Thoracic aorta (tissue), 2 donors: ENCODE measurements around the gene LYRM4. TPM values are rescaled to one million over a fixed set of nuclear protein-coding genes. Genes with fewer than 3 reads are reported as not detected.
A peak's percentile ranks its signal among the peaks of the same experiment; 100 is the strongest.

Experiments
- ATAC-seq: fragments of 150-250 bp; one replicate; pipeline ENCODE4 v1.8.0; 2017; ENCODE audit warnings: low read depth; ENCODE audit not compliant: insufficient number of reproducible peaks, low FRiP score
- DNase-seq: peaks from one replicate; pipeline ENCODE4 v3.0.0-alpha.2; 2020; ENCODE audit warnings: low spot score
- H3K27ac ChIP-seq, 2 donors: fragments of 200-600 bp; sonication (generic); 1 replicate in 1 of 2; 2 replicates in 1 of 2; pipeline ENCODE4 v1.5.1; 2016; ENCODE audit warnings: mild to moderate bottlenecking in 2 of 2, moderate library complexity in 2 of 2
- H3K27me3 ChIP-seq: fragments of 200-600 bp; sonication (generic); replicated peaks from 2 replicates; pipeline ENCODE4 v1.6.0; 2016; ENCODE audit warnings: mild to moderate bottlenecking; ENCODE audit not compliant: insufficient read depth
- H3K36me3 ChIP-seq: fragments of 200-600 bp; sonication (generic); one replicate; pipeline ENCODE4 v1.5.1; 2016
- H3K4me1 ChIP-seq, 2 donors: fragments of 200-600 bp; sonication (generic); 1 replicate in 1 of 2; 2 replicates in 1 of 2; pipeline versions ENCODE4 v1.5.1 to v1.6.0; 2016; ENCODE audit warnings: low read depth in 2 of 2, mild to moderate bottlenecking in 1 of 2; ENCODE audit not compliant: control insufficient read depth in 1 of 2
- H3K4me3 ChIP-seq: fragments of 200-600 bp; sonication (generic); 2 replicates; pipeline ENCODE4 v1.5.1; 2016; ENCODE audit warnings: mild to moderate bottlenecking
- H3K9me3 ChIP-seq: fragments of 200-600 bp; sonication (generic); 2 replicates; pipeline ENCODE4 v1.5.1; 2016
- total RNA-seq, 2 donors: library from RNA; depleted of rRNA; stranded (reverse); fragments of >200 nt; gene quantifications; one replicate each; pipeline versions ENCODE4 v1.1.0 to v1.2.3, GENCODE V29; 2016
- TF ChIP-seq, protein P1 (sequence below): fragments of 200-600 bp; sonication (generic); IDR thresholded peaks from one replicate; pipeline ENCODE4 v1.5.1; 2019; ENCODE audit warnings: antibody characterized with exemption

LYRM4 gene
- total RNA-seq, 2 donors from 2014 or later: 6.9 to 27.2 TPM

DNA sequence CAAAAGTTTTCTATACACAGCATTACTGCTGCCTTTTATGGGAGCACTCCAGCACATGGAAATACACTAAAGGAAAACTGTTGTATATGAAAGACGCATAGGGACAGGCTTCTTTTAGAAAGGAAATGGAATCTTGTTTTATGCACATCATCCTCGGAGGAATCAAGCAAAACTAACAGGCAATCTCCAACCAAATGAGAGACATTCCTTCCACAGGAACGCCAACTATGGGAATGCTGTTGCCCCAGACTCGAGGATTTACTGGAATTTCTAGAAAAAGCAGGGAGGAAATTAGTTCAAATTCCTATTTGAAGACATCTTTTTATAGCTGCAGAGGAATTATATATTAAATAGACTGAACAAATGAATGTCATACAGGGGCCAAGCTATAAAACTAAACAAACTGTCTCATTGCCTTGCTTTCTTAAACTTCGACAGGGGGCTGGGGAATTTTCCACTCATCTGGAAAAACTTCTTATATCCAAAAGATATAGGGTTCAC, 52.2 kb downstream of the LYRM4 start:
- DNase-seq (no peak), ATAC-seq (no peak)
- peak overlapping the region; percentile 44 to 77 for H3K27ac ChIP-seq
- TF ChIP-seq, protein P1, sequence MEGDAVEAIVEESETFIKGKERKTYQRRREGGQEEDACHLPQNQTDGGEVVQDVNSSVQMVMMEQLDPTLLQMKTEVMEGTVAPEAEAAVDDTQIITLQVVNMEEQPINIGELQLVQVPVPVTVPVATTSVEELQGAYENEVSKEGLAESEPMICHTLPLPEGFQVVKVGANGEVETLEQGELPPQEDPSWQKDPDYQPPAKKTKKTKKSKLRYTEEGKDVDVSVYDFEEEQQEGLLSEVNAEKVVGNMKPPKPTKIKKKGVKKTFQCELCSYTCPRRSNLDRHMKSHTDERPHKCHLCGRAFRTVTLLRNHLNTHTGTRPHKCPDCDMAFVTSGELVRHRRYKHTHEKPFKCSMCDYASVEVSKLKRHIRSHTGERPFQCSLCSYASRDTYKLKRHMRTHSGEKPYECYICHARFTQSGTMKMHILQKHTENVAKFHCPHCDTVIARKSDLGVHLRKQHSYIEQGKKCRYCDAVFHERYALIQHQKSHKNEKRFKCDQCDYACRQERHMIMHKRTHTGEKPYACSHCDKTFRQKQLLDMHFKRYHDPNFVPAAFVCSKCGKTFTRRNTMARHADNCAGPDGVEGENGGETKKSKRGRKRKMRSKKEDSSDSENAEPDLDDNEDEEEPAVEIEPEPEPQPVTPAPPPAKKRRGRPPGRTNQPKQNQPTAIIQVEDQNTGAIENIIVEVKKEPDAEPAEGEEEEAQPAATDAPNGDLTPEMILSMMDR: no peak
- peak overlapping the region; percentile 14 for H3K4me3 ChIP-seq
- no peaks in the 10 kb centered on the region for H3K9me3 ChIP-seq
- H3K27me3 ChIP-seq: no peaks in the 10 kb centered on the region
- peaks cover 37 to 69% of the 10 kb centered on the region in 2 donors for H3K4me1 ChIP-seq
- no peaks in the 10 kb centered on the region for H3K36me3 ChIP-seq

DNA sequence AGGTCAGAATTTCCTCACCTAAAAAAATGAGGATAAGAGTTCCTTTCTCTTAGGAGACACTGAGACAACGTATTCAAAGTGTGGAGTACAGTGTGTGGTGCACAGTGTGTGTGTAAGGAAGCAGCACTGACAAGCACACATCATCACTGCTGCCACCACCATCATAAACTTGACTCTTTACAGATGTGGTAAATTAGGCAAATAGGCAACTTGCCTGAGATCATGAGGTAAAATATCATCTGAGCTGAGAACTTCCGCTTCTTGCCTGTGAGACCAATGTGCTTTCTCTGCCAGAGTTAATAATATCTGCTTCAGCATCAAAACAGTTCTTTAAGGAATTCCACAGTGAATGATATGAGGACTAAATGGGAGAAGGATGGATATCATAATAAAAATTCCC, 52.7 kb downstream of the LYRM4 start:
- Histone ChIP-seq H3K9me3 (no peaks in the 10 kb centered on the region), H3K27ac (peak overlapping the region; percentile 44 to 77), H3K4me3 (peak overlapping the region; percentile 14), H3K4me1 (peaks cover 37 to 64% of the 10 kb centered on the region in 2 donors), H3K36me3 (no peaks in the 10 kb centered on the region), H3K27me3 (no peaks in the 10 kb centered on the region)
- TF ChIP-seq, protein P1: no peak
- ATAC-seq (no peak), DNase-seq (no peak)

DNA sequence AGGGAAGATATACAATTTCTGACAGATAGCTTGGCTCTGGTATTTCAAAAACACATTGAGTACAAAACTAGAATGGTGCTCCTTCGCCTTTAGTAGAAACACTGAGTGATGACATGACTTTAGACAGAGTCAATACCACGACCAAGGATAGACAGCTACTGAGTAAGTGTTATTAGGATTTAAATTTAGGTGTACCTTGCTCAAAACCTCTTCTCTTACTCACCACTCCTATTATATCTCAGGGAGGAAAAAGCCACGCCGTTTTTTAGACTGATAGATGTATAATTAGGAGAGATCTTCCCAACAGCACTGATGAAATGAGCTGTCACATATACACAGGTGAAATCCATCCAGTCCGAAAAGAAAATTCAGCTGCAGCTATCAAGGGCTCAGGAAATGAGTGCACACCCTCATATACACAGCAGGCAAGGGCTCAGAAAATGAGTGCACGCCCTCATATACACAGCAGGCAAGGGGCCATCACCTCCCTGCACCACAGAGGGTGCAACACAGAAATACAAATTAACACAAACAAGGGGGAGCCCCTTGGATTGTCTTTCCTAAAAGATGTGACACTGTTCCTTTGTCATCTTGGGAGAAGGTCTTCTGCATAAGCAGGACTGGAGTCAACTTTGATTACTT, 53.7 kb downstream of the LYRM4 start:
- H3K36me3 ChIP-seq: no peaks in the 10 kb centered on the region
- TF ChIP-seq, protein P1: no peak
- H3K9me3 ChIP-seq: no peaks in the 10 kb centered on the region
- peak overlapping the region; percentile 44 to 77 for H3K27ac ChIP-seq
- no peaks in the 10 kb centered on the region for H3K27me3 ChIP-seq
- no peak overlapping the region for H3K4me3 ChIP-seq
- ATAC-seq: no peak
- H3K4me1 ChIP-seq: peaks cover 37 to 54% of the 10 kb centered on the region in 2 donors
- no peak for DNase-seq

DNA sequence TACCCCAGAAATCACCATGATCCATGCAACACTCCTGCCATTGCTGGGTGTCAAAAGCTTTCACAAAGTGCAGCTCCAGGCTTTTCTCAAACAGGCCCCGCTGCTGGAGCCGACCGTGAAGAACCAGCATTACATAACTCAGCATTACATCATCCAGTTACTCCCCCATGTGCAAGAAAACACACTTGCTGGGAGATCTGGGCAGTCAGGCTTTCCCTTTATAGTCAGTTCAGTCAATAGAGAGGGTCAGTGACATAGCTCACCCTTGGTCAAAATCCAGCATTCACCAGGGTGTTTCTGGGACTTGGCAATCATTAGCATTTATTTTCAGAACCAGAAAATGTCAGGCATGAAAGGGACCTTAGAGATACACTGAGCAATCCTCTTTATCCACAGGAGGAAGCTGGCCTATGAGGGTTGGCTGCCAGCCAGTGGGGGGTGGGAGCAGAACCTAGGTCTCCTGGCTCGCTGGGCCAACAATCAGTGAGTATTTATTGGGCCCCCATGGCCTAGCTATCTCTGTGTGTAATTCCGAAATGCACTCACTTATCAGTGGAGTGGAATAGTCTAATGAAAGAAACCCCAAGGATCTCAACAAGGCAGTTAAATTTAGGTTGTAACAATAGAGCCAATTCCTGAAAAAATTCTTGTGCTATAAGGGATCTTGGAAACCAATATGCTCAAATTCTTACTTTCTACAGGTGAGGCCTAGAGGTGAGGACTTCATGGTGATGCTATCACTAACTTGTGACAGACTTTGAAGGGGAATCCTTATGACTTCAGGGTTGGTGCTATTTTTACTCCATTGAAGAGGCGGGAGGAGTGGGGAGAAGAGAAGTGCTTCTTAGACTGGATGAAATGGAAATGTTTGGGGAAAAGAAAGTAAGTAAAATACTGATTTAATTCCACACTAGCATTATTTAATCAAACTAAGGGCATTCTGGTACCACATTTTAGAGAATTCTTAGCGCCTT, 54.6 kb downstream of the LYRM4 start:
- TF ChIP-seq, protein P1: no peak
- ATAC-seq (peak; percentile 59), DNase-seq (no peak)
- Histone ChIP-seq H3K27me3 (no peaks in the 10 kb centered on the region), H3K36me3 (no peaks in the 10 kb centered on the region), H3K9me3 (no peaks in the 10 kb centered on the region), H3K27ac (peak overlapping the region; percentile 44 to 66), H3K4me1 (peaks cover 37 to 58% of the 10 kb centered on the region in 2 donors), H3K4me3 (peak overlapping the region; percentile 7)

DNA sequence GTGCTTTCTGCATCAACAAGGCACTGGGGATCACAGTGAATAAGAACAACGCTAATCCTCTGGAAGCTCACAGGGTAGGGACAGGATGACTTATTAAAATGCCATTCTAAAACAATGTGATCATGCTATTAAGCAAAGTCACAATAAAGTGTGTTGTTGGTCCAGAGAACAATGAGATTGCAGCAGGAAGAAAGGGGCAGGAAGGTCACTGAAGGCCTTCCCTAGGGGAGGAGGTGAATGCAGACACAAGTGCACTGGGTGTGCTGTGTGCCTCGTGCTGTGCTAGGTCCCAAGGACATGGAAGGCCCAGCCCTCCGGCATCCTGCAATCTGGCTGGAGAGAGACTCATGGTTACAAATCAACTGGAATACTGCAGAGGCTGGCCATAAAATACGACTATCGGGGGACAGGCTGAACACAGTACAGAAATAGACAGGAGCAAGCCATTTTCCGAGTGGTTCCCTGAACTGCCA, 55.7 kb downstream of the LYRM4 start:
- H3K9me3 ChIP-seq: no peaks in the 10 kb centered on the region
- peak overlapping the region; percentile 35 to 66 for H3K27ac ChIP-seq
- H3K4me1 ChIP-seq: peaks cover 40 to 66% of the 10 kb centered on the region in 2 donors
- no peaks in the 10 kb centered on the region for H3K27me3 ChIP-seq
- H3K36me3 ChIP-seq: no peaks in the 10 kb centered on the region
- TF ChIP-seq, protein P1: no peak
- DNase-seq: no peak
- no peak for ATAC-seq
- H3K4me3 ChIP-seq: no peak overlapping the region
